HEK293 (cell line): ENCODE data around the gene STK26.

Experiments
- CTCF ChIA-PET: fragments of 350-600 bp; formaldehyde crosslinking; extraction: SDS; loops from one replicate; lab custom pipeline; 2021; ENCODE audit warnings: antibody characterized with exemption; lab: Yijun Ruan, JAX
- POLR2A ChIA-PET: fragments of 300-600 bp; formaldehyde crosslinking; extraction: SDS; loops from one replicate; lab custom pipeline; 2020; ENCODE audit warnings: antibody characterized with exemption, inconsistent platforms; lab: Yijun Ruan, JAX
- H3K27ac ChIP-seq: fragments of 200-500 bp; sonication (Bioruptor generic); 2 replicates; pipeline ENCODE4 v1.5.1; 2014; ENCODE audit warnings: low read depth, low read length, control low read depth, inconsistent platforms; ENCODE audit errors: extremely low read depth
- H3K36me3 ChIP-seq, 2 experiments: fragments of 200-500 bp in 1 of 2; sonication (Bioruptor generic) in 1 of 2; 1 replicate in 1 of 2; 2 replicates in 1 of 2; pipeline ENCODE4 v1.5.1; 2014 to 2017; ENCODE audit warnings: inconsistent platforms in 2 of 2, low read length in 2 of 2; ENCODE audit not compliant: control insufficient read depth in 2 of 2, insufficient read depth in 1 of 2
- H3K4me1 ChIP-seq: fragments of 200-500 bp; sonication (Bioruptor generic); 2 replicates; pipeline ENCODE4 v1.5.1; 2014; ENCODE audit warnings: mild to moderate bottlenecking, low read length, inconsistent platforms; ENCODE audit not compliant: control insufficient read depth, insufficient read depth
- H3K4me3 ChIP-seq: 2 replicates; pipeline ENCODE4 v1.5.1; 2011; ENCODE audit warnings: low read depth, mild to moderate bottlenecking, control low read depth, low read length, moderate library complexity
- H3K9me3 ChIP-seq: fragments of 200-500 bp; sonication (Bioruptor generic); 2 replicates; pipeline ENCODE4 v1.5.1; 2014; ENCODE audit warnings: low read depth, low read length, inconsistent platforms; ENCODE audit not compliant: control insufficient read depth, insufficient read depth
- BCL11B ChIP-seq: fragments of 450-650 bp; formaldehyde crosslinking; IDR thresholded peaks from 2 replicates; pipeline ENCODE4 v1.5.1; 2016; ENCODE audit warnings: low read depth, missing biosample characterization, missing genetic modification characterization
- MZF1 ChIP-seq: fragments of 450-650 bp; formaldehyde crosslinking; IDR thresholded peaks from 2 replicates; pipeline ENCODE4 v1.5.1; 2017; ENCODE audit warnings: missing biosample characterization, missing genetic modification characterization, borderline replicate concordance
- RBAK ChIP-seq: fragments of 450-650 bp; formaldehyde crosslinking; IDR thresholded peaks from 2 replicates; pipeline ENCODE4 v1.5.1; 2016; ENCODE audit warnings: missing biosample characterization, missing genetic modification characterization
- SCRT2 ChIP-seq: fragments of 450-650 bp; formaldehyde crosslinking; IDR thresholded peaks from 2 replicates; pipeline ENCODE4 v1.5.1; 2016; ENCODE audit warnings: missing biosample characterization, missing genetic modification characterization
- SP7 ChIP-seq: fragments of 450-650 bp; formaldehyde crosslinking; IDR thresholded peaks from 2 replicates; pipeline ENCODE4 v1.5.1; 2016; ENCODE audit warnings: missing biosample characterization, missing genetic modification characterization
- TRIM28 ChIP-seq: IDR thresholded peaks from 2 replicates; pipeline ENCODE4 v1.6.1; 2011; ENCODE audit warnings: low read length, control low read depth, borderline replicate concordance
- WT1 ChIP-seq: fragments of 450-650 bp; formaldehyde crosslinking; IDR thresholded peaks from 2 replicates; pipeline ENCODE4 v1.5.1; 2016; ENCODE audit warnings: missing biosample characterization, missing genetic modification characterization
- ZBTB8A ChIP-seq: fragments of 450-650 bp; formaldehyde crosslinking; IDR thresholded peaks from 2 replicates; pipeline ENCODE4 v1.5.1; 2016; ENCODE audit warnings: missing biosample characterization, missing genetic modification characterization
- ZFP37 ChIP-seq: fragments of 450-650 bp; formaldehyde crosslinking; IDR thresholded peaks from 2 replicates; pipeline ENCODE4 v1.5.1; 2016; ENCODE audit warnings: missing biosample characterization, missing genetic modification characterization
- ZFP69B ChIP-seq: fragments of 450-650 bp; formaldehyde crosslinking; IDR thresholded peaks from 2 replicates; pipeline ENCODE4 v1.5.1; 2016; ENCODE audit warnings: missing biosample characterization, missing genetic modification characterization
- ZIC2 ChIP-seq: fragments of 450-650 bp; formaldehyde crosslinking; IDR thresholded peaks from 2 replicates; pipeline ENCODE4 v1.5.1; 2016; ENCODE audit warnings: missing biosample characterization, missing genetic modification characterization
- ZNF10 ChIP-seq: fragments of 450-650 bp; formaldehyde crosslinking; IDR thresholded peaks from 2 replicates; pipeline ENCODE4 v1.5.1; 2017; ENCODE audit warnings: missing biosample characterization, missing genetic modification characterization
- ZNF248 ChIP-seq: fragments of 450-650 bp; formaldehyde crosslinking; IDR thresholded peaks from 2 replicates; pipeline ENCODE4 v1.5.1; 2017; ENCODE audit warnings: missing biosample characterization, missing genetic modification characterization
- ZNF302 ChIP-seq: fragments of 450-650 bp; formaldehyde crosslinking; IDR thresholded peaks from 2 replicates; pipeline ENCODE4 v1.5.1; 2016; ENCODE audit warnings: missing biosample characterization, missing genetic modification characterization, low read depth
- ZNF350 ChIP-seq: fragments of 450-650 bp; formaldehyde crosslinking; IDR thresholded peaks from 2 replicates; pipeline ENCODE4 v1.5.0; 2017; ENCODE audit warnings: missing biosample characterization, mild to moderate bottlenecking, missing genetic modification characterization
- ZNF37A ChIP-seq: fragments of 450-650 bp; IDR thresholded peaks from 2 replicates; pipeline ENCODE4 v1.5.1; 2018; ENCODE audit warnings: missing biosample characterization, missing genetic modification characterization
- ZNF426 ChIP-seq: fragments of 450-650 bp; formaldehyde crosslinking; IDR thresholded peaks from 2 replicates; pipeline ENCODE4 v1.5.1; 2017; ENCODE audit warnings: missing biosample characterization, missing genetic modification characterization, mild to moderate bottlenecking, inconsistent platforms, moderate library complexity
- ZNF473 ChIP-seq: fragments of 450-650 bp; formaldehyde crosslinking; IDR thresholded peaks from 2 replicates; pipeline ENCODE4 v1.5.1; 2017; ENCODE audit warnings: missing biosample characterization, missing genetic modification characterization
- ZNF501 ChIP-seq: fragments of 450-650 bp; formaldehyde crosslinking; IDR thresholded peaks from 2 replicates; pipeline ENCODE4 v1.5.1; 2016; ENCODE audit warnings: missing biosample characterization, missing genetic modification characterization
- ZNF510 ChIP-seq: fragments of 450-650 bp; formaldehyde crosslinking; IDR thresholded peaks from 2 replicates; pipeline ENCODE4 v1.5.1; 2018; ENCODE audit warnings: mild to moderate bottlenecking, missing genetic modification characterization, missing biosample characterization; ENCODE audit not compliant: insufficient replicate concordance
- ZNF529 ChIP-seq: fragments of 450-650 bp; formaldehyde crosslinking; IDR thresholded peaks from 2 replicates; pipeline ENCODE4 v1.5.1; 2017; ENCODE audit warnings: missing genetic modification characterization, missing biosample characterization; ENCODE audit not compliant: insufficient replicate concordance
- ZNF571 ChIP-seq: fragments of 450-650 bp; formaldehyde crosslinking; IDR thresholded peaks from 2 replicates; pipeline ENCODE4 v1.5.0; 2017; ENCODE audit warnings: missing biosample characterization, missing genetic modification characterization
- ZNF600 ChIP-seq: fragments of 450-650 bp; formaldehyde crosslinking; IDR thresholded peaks from 2 replicates; pipeline ENCODE4 v1.5.1; 2016; ENCODE audit warnings: missing biosample characterization, missing genetic modification characterization
- ZNF610 ChIP-seq: fragments of 450-650 bp; formaldehyde crosslinking; IDR thresholded peaks from 2 replicates; pipeline ENCODE4 v1.5.1; 2016; ENCODE audit warnings: missing biosample characterization, missing genetic modification characterization, borderline replicate concordance
- ZNF621 ChIP-seq: fragments of 450-650 bp; formaldehyde crosslinking; IDR thresholded peaks from 2 replicates; pipeline ENCODE4 v1.5.1; 2017; ENCODE audit warnings: missing biosample characterization, missing genetic modification characterization
- ZNF664 ChIP-seq: fragments of 450-650 bp; formaldehyde crosslinking; IDR thresholded peaks from 2 replicates; pipeline ENCODE4 v1.5.1; 2016; ENCODE audit warnings: missing biosample characterization, missing genetic modification characterization
- ZNF777 ChIP-seq: fragments of 450-650 bp; formaldehyde crosslinking; IDR thresholded peaks from 2 replicates; pipeline ENCODE4 v1.5.1; 2017; ENCODE audit warnings: missing biosample characterization, missing genetic modification characterization, borderline replicate concordance
- ZNF792 ChIP-seq: fragments of 450-650 bp; formaldehyde crosslinking; IDR thresholded peaks from 2 replicates; pipeline ENCODE4 v1.5.1; 2016; ENCODE audit warnings: missing biosample characterization, missing genetic modification characterization
- ZSCAN23 ChIP-seq: fragments of 450-650 bp; formaldehyde crosslinking; IDR thresholded peaks from 2 replicates; pipeline ENCODE4 v1.5.1; 2016; ENCODE audit warnings: missing biosample characterization, missing genetic modification characterization
- TF ChIP-seq, protein P1 (sequence below): fragments of 450-650 bp; formaldehyde crosslinking; optimal IDR thresholded peaks from 2 replicates; pipeline ENCODE3; 2016; ENCODE audit warnings: missing biosample characterization, mild to moderate bottlenecking, missing genetic modification characterization
- TF ChIP-seq, protein P2 (sequence below): IDR thresholded peaks from 2 replicates; pipeline ENCODE4 v1.6.1; 2011; ENCODE audit warnings: mild to moderate bottlenecking, low read depth, low read length, borderline replicate concordance
- TF ChIP-seq, protein P3 (sequence below): fragments of 450-650 bp; formaldehyde crosslinking; IDR thresholded peaks from 2 replicates; pipeline ENCODE4 v1.5.1; 2016; ENCODE audit warnings: missing biosample characterization, missing genetic modification characterization
- TF ChIP-seq, protein P4 (sequence below): fragments of 450-650 bp; formaldehyde crosslinking; IDR thresholded peaks from 2 replicates; pipeline ENCODE4 v1.5.1; 2017; ENCODE audit warnings: missing biosample characterization, missing genetic modification characterization
- TF ChIP-seq, protein P5 (sequence below): fragments of 450-650 bp; formaldehyde crosslinking; IDR thresholded peaks from 2 replicates; pipeline ENCODE4 v1.5.1; 2016; ENCODE audit warnings: missing biosample characterization, missing genetic modification characterization

Gene STK26

DNA sequence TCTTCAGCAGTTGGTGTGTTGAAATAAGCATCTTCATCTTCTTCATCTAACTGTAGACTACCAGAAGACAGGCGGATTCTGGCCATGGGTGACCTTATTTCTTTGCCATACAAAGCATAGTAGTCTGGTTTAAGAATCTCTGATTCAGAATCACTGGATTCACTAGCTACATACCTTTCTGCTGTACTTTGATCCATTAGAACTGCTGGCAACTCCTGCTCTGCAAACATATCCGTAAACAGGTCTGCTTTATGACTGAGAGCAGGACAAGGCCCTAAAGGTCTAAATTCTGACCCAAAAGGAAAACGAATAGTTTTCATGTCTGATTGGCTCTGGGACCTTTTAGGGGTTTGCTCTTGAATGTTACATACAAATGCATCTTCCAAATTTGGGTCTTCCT lies 54.8 kb downstream of the STK26 start:
- no peak overlapping the region for H3K27ac ChIP-seq
- no peak overlapping the region for H3K4me3 ChIP-seq
- no peaks in the 10 kb centered on the region for H3K4me1 ChIP-seq
- POLR2A ChIA-PET, result no interaction called here
- H3K36me3 ChIP-seq, result peaks cover 4 to 11% of the 10 kb centered on the region in 2 experiments; a peak in 2 of 3 replicates
- H3K9me3 ChIP-seq, result no peaks in the 10 kb centered on the region
- CTCF ChIA-PET, result interaction anchor here (0.6 to 5.2 kb wide), 4 partner anchors 14 to 419 kb away, joined by 3 to 35 read pairs (median 4); no protein-coding TSS in a partner anchor
- TF ChIP-seq ZNF37A (tag by site-specific recombination), result no peak
- no peak for TF ChIP-seq ZSCAN23 (tag by site-specific recombination)
- no peak for TF ChIP-seq ZNF248 (tag by site-specific recombination)
- TF ChIP-seq BCL11B, result no peak
- TF ChIP-seq ZNF510 (tag by site-specific recombination), result no peak
- TF ChIP-seq MZF1 (tag by site-specific recombination), result no peak
- no peak for TF ChIP-seq SP7 (tag by site-specific recombination)
- TF ChIP-seq ZFP69B (tag by site-specific recombination), result no peak
- no peak for TF ChIP-seq ZNF571 (tag by site-specific recombination)
- TF ChIP-seq, protein P1, sequence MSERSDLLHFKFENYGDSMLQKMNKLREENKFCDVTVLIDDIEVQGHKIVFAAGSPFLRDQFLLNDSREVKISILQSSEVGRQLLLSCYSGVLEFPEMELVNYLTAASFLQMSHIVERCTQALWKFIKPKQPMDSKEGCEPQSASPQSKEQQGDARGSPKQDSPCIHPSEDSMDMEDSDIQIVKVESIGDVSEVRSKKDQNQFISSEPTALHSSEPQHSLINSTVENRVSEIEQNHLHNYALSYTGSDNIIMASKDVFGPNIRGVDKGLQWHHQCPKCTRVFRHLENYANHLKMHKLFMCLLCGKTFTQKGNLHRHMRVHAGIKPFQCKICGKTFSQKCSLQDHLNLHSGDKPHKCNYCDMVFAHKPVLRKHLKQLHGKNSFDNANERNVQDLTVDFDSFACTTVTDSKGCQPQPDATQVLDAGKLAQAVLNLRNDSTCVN (tag by site-specific recombination), result no peak
- TF ChIP-seq ZNF426 (tag by site-specific recombination), result no peak
- TF ChIP-seq ZNF610 (tag by site-specific recombination), result no peak
- TF ChIP-seq ZNF600, result no peak
- TF ChIP-seq, protein P2, sequence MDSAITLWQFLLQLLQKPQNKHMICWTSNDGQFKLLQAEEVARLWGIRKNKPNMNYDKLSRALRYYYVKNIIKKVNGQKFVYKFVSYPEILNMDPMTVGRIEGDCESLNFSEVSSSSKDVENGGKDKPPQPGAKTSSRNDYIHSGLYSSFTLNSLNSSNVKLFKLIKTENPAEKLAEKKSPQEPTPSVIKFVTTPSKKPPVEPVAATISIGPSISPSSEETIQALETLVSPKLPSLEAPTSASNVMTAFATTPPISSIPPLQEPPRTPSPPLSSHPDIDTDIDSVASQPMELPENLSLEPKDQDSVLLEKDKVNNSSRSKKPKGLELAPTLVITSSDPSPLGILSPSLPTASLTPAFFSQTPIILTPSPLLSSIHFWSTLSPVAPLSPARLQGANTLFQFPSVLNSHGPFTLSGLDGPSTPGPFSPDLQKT, result no peak
- no peak for TF ChIP-seq ZNF792
- no peak for TF ChIP-seq ZNF473 (tag by site-specific recombination)
- no peak for TF ChIP-seq RBAK (tag by site-specific recombination)
- no peak for TF ChIP-seq ZFP37 (tag by site-specific recombination)
- TF ChIP-seq, protein P3, sequence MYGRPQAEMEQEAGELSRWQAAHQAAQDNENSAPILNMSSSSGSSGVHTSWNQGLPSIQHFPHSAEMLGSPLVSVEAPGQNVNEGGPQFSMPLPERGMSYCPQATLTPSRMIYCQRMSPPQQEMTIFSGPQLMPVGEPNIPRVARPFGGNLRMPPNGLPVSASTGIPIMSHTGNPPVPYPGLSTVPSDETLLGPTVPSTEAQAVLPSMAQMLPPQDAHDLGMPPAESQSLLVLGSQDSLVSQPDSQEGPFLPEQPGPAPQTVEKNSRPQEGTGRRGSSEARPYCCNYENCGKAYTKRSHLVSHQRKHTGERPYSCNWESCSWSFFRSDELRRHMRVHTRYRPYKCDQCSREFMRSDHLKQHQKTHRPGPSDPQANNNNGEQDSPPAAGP, result no peak

DNA sequence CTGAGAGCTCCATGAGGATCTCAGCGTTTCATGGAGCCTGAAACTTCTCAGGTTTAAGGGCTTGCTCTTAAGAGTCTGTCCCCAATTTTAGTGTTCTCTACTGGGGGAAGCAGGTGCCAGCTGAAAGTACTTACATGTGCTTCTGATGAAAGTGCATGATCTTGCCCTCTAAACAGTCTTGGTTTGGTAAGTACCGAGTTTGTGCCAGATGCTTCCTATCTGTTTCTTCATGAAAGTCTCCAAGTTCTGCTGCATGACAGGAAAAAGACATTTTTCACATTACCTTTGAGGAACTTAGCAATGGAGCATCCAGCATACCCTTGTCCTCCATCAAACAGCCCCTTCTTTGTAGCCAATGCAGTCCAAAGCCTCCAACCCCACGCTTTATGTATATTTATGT lies 62.7 kb downstream of the STK26 start:
- Histone ChIP-seq H3K27ac (no peak overlapping the region), H3K9me3 (no peaks in the 10 kb centered on the region), H3K4me1 (no peaks in the 10 kb centered on the region), H3K36me3 (no peaks in the 10 kb centered on the region), H3K4me3 (no peak overlapping the region)
- ChIA-PET POLR2A (no interaction called here), CTCF (interaction anchor here (1.3 kb wide), 1 partner anchor 244 kb away, joined by 3 read pairs; no protein-coding TSS in a partner anchor)
- TF ChIP-seq ZNF664 (tag by site-specific recombination) (no peak), ZIC2 (tag by site-specific recombination) (no peak), ZNF302 (tag by site-specific recombination) (no peak), ZNF350 (no peak), ZNF10 (no peak), ZNF621 (tag by site-specific recombination) (no peak), ZNF777 (no peak), TRIM28 (no peak), SCRT2 (tag by site-specific recombination) (no peak), ZNF529 (no peak), ZNF792 (no peak), ZBTB8A (tag by site-specific recombination) (no peak), WT1 (no peak), ZNF501 (no peak)
- TF ChIP-seq, protein P4, sequence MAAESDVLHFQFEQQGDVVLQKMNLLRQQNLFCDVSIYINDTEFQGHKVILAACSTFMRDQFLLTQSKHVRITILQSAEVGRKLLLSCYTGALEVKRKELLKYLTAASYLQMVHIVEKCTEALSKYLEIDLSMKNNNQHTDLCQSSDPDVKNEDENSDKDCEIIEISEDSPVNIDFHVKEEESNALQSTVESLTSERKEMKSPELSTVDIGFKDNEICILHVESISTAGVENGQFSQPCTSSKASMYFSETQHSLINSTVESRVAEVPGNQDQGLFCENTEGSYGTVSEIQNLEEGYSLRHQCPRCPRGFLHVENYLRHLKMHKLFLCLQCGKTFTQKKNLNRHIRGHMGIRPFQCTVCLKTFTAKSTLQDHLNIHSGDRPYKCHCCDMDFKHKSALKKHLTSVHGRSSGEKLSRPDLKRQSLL (tag by site-specific recombination), result no peak
- TF ChIP-seq, protein P5, sequence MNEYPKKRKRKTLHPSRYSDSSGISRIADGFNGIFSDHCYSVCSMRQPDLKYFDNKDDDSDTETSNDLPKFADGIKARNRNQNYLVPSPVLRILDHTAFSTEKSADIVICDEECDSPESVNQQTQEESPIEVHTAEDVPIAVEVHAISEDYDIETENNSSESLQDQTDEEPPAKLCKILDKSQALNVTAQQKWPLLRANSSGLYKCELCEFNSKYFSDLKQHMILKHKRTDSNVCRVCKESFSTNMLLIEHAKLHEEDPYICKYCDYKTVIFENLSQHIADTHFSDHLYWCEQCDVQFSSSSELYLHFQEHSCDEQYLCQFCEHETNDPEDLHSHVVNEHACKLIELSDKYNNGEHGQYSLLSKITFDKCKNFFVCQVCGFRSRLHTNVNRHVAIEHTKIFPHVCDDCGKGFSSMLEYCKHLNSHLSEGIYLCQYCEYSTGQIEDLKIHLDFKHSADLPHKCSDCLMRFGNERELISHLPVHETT, result no peak
